T-helper 9 cell (primary cell): ENCODE data around the gene SLC2A4RG.

ENCODE experiments used
- DNase-seq: peaks from one replicate; pipeline ENCODE4 v3.0.0-alpha.2; 2020

SLC2A4RG gene

DNA sequence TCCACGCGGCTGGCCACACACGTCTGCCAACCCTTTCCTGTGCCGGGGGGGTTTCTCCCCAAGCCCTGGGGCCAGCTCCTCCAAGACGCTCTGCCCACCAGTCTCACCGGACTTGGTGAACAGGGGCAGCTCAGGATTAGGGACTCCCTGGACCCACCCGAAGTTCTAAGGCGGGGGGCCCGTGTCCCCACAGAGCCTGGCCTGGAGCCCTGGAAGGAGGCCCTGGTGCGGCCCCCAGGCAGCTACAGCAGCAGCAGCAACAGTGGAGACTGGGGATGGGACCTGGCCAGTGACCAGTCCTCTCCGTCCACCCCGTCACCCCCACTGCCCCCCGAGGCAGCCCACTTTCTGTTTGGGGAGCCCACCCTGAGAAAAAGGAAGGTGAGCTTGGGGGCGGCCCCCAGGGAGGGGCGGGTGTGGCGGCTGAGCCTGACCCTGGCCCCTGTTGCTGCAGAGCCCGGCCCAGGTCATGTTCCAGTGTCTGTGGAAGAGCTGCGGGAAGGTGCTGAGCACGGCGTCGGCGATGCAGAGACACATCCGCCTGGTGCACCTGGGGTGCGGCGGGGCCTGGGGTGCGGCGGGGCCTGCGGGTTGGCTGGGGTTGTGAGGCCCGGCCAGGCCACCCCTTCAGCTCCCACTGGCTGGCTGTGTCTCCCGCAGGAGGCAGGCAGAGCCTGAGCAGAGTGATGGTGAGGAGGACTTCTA, 2.3 kb downstream of the SLC2A4RG start:
- DNase-seq: no peak

DNA sequence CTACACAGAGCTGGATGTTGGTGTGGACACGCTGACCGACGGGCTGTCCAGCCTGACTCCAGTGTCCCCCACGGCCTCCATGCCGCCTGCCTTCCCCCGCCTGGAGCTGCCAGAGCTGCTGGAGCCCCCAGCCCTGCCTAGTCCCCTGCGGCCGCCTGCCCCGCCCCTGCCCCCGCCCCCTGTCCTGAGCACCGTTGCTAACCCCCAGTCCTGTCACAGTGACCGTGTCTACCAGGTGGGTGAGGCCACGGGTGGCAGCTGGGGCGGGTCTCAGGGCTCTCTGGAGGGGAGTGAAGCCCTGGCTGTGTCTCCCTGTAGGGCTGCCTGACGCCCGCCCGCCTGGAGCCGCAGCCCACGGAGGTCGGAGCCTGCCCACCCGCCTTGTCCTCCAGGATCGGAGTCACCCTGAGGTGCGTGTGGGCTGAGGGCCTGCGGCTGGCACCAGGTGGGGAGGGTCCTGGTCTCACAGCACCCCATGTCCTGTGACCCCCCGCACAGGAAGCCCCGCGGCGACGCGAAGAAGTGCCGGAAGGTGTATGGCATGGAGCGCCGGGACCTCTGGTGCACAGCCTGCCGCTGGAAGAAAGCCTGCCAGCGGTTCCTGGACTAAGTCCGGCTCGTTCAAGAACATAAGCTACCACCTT, 2.9 kb downstream of the SLC2A4RG start:
- DNase-seq: no peak

DNA sequence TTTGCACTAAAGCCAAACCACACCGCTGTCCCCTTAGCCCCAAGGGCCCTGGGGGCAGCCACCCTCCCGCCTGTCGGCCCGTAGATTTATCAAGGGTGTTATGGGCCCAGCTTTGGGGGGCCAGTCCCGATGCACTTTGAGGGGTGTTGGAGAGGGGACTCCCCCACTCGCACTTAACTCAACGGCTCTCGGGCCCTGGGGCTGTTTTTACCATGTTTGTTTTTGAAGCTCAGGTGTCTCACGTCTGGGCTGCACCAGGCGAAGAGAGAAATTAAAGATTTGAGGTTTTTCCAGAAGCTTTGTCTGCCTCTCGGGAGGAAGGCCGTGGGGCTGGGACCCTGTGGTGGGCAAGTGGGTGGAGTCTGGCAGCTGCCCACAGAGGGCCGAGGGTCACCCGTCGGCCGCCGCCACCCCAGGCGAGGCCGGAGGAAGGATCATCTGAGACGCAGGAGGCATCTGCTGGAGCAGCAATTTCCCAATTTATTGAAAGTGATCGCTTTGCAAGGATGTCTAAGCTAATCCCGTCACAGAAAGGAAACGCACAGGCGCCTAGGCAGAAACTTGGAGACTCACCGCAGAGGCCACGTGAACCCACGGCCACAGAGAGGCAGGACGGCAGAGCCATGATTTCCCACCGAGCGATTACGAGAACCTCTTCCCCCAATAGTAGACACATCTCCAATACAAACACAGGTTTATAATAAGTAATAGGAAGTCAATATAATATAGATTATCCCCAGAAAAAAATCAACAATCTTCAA, 3.8 kb downstream of the SLC2A4RG start:
- no peak for DNase-seq

DNA sequence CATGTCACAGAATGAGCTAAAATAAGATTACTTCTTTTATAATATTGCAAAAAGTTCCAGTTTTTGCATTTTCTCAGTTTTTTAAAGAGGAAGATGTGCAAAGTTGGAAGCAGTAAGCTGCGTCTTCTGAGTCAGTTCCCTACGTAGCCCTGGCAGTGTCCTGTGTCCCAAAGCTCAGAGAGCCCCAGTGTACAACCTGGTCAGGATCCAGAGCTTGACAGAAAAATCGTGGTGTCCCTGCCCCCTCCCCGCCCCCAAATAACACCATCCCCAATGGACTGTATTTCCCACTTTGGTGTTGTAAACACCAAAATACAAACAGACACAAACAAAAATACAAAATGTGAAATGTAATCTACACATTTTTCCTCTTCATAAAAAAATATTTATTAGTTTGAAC, 4.6 kb downstream of the SLC2A4RG start:
- DNase-seq: no peak

DNA sequence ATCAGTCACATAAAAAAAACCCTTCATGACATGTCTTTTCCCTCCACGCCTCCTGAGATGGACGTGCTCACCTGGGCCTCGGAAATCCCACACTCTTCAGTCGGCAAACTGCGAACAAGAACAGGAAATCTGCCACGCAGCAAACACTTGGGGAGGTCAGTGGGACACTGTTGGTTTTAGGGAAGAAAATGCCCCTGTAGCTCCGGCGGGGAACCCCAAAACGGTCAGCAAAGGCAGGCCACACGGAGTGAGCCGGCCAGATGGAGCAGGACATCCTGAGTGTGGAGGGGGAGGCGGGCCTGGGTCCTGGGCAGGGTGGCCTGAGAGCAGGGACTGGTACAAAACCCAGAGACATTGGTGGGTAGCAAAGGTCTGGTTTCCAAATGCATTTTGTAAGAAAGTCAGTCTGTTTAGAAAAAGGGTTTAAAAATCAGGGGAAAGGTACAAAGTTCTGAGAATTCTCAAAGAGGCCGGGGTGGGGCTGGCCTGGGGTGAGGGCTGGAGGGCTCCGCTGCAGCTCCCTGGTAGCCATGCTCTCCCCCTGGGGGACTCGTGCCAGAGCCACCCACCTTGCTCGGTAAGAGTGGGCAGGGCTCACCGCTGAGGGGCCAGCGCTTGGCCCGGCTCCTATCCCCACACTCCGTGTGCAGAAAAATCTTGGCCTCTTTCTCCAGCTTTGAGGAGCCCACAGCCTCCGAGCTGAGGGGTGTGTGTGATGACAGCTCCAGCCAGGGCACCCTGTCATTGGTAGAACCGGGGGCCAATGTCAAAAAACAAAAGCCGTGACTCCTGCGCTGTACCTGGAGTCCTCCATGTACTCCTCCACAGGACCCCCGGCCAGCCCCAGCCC, 5.2 kb downstream of the SLC2A4RG start:
- DNase-seq: no peak

DNA sequence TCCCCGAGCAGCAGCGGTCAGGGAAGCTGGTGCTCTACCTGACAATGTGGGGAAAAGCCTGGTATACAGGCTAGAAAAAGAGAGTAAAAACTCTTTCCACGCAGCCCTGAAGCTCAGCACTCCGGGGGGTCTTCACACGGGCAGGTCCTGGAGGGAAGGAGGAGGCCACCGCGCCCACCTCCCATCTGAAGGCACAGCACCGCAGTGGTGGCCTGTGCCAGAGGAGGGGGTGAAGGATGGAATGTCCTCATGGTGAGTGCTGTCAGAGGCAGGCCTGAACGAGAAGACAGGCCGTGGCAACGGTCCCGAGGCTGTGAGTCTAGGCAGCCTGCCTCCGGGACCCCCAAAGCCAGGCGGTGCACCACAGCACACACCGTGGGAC, 5.8 kb downstream of the SLC2A4RG start:
- no peak for DNase-seq

DNA sequence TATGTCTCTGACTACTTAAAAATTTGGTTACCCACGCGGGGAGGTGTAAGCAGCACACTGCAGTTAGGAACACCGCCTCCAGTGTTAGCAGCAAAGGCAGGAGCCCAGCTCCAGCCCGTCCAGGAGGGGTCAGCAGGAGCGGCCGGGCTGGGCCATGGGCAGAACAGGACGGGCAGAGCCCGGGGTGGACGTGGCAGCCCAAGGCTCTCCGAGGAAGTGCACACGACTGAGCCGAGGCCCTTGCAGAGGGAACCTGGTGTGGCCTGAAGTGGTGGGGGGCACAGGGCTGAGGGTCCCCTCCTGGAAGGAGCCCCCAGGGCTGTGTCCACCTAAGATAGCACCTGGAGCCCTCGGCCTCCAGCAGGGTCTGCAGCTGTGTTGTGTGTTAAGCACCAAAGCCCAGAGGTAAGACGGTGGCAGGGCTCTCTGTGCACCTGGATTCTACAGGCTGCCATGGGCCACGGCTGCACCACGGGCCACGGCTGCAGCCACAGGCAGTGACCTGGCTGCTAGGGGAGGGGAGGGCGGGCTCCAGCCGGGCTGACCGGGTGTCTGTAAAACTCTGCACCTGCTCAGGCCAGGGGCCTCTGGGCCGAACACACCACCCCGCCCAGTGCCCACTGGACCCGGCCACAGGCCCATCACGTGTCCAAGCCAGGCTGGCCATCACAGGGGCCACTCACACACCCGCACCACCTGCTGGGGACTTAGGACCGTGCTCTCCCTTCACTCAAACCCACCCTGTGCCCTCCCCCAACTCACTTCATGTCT, 6.6 kb downstream of the SLC2A4RG start:
- no peak for DNase-seq

DNA sequence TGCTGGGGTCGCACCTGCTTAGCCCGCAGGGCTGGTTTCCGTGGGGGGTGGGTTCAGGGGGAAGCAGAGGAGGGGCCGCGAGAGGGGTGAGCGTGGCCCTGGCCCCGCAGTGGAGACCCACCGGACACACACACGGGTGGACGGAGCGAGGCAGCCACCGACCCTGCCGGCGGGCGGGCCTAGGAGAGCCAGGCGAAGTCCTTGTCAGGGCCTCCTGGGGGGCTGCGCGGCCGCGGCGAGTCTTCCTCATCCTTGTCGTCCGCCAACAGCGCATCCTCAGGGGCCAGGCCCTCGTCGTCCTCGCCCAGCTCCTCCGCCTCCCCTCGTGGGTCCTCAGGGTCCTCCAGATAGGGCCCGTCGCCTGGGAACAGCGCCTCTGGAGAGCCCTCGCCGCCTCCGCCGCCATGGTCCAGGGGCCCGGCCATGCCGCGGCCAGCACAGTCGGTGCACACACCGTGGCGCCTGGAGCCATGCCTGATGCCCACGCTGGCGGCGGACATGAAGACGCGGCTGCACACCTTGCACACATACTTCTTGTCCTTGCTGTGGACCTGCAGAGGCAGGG, 7.3 kb downstream of the SLC2A4RG start:
- DNase-seq: no peak

DNA sequence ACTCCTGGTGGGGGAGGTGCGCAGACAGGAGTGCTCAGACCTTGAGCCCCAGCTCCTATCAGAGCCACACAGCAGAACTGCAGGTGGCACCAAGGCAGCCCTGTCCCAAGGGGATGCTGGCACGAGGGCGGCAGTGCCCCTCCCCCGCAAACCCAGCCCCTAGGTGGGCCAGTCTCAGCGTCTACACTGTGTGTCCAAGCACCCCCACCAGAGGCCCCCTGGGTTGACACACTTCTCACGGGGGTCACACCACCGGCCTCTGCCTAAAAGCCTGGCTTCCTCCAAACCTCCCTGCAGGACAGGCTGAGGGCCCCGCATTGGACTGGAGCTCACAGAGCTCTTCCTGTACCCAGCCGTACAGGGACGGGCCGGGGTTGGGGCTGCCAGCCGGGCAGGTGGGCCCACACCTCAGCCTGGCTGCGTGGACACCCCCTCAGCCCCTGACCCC, 8.1 kb downstream of the SLC2A4RG start:
- no peak for DNase-seq

DNA sequence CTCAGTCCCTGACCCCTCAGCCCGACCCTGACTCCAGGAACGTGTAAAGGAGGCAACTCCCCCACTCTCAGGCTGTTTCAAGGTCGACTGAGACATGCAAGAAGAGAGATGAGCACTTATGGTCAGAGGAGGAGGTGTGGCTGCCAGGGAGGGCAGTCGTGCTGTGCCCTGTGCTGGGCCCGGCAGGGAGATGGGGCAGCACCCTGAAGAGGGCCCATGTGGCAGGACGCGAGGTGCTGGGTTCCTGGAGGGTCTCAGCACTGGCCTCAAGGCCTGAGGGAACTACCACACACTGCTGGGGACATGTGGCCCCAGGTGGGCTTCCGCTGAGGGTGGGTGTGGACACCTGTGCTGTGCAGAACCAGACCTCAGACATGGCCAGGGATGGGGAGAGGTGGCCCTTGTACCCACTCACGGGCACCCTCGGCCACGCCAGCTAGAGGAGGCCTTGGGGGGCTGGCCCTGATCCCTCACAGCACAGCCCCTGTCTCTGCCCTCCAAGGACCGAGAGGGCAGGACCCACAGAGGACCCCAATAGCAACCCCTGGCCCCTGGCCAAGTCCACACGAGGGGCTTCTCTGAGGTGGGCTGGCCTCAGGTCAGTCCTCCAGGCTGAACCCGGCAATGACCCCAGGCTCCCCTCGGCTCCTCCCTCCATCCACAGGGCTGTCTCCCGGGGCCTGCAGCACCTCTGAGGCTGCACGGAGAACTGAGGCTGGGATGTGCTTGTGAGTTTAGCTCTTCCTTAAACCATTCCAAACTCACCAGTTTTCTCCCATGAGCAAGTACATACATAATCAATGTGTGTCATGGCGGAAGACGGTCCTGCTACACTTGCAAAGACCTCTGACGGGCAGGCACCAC, 8.7 kb downstream of the SLC2A4RG start:
- no peak for DNase-seq

DNA sequence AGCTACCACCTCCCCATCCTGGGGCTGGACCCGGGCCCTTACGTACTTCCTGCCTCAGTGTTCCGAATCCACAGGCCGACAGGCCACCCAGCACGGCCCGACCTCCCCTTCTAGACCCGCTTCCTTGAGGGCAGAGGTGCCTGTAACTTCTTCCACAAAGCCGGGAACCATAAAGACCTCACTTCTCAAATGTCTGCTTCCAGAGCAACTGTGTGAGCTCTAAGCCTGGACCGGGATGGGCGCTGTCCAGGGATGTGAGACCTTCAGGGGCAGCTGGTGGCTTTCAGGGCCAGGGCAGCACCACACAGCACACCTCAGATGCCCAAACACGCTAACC, 9.3 kb downstream of the SLC2A4RG start:
- DNase-seq: no peak

DNA sequence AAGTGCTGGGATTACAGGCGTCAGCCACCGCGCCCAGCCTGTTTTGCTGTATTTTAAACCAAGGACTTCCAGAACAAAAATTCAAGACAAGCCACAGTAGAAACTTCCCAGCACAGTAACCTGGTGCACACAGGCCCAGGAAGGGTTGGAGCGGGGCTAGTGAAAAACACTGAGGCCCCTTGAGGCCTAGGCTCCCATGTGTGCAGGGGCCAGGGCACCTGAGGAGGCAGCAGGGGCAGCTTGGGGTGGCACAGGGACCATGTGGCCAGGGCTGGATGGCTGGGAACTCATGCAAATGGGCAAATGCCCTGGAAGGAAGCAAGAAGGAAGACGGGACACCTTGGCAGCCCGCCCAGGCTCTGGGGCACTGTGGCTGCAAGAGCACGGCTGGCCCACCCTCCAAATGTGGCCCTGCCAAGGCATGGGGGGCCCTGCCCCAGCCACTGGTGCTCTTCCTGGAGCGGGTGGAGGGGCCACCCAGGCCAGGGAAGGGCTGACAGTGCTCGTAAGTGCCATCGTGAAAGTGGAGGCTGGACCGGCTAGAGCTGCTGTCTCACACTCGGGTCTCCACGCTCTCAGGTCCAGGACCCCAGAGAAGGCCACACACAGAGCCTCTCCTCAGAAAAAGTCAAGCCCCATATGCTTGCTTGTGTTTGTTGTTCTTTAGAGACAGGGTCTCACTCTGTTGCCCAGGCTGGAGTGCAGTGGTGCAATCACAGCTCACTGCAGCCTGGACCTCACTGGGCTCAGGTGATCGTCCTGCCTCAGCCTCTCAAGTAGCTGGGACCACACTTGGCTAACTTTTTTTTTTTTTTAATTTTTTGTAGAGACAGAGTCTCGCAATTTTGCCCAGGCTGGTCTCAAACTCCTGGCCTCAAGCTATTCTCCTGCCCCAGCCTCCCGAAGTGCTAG, 10.3 kb downstream of the SLC2A4RG start:
- no peak for DNase-seq

DNA sequence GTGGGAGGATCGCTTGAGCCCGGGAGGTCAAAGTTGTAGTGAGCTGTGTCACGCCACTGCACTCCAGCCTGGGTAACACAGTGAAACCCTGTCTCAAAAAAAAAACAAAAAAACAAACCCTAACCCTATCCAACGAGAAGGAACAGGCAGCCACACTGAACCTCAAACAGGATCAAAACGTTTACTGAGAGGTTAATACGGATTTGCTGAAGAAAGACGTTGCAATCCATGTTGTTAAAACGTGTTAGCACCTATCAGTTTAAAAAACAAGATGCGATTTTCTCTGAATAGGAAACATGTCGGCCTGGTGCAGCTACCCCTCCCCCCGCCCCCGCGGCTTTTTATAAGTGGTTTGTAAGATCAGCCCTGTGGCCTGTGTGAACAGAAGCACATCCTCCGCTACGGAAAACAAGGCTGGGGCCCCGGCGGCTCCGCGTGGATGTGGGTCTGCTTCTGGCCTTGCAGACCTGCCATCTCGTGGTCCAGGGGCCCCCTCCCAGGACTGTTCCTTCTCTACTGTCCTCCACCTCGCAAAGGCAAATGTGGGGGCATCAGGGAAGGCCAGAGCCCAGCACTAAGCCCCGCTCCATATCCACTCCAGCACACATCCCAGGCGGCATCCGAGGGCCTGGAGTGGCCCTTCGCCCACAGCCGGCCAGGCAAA, 11.4 kb downstream of the SLC2A4RG start:
- peak; percentile 45 for DNase-seq

DNA sequence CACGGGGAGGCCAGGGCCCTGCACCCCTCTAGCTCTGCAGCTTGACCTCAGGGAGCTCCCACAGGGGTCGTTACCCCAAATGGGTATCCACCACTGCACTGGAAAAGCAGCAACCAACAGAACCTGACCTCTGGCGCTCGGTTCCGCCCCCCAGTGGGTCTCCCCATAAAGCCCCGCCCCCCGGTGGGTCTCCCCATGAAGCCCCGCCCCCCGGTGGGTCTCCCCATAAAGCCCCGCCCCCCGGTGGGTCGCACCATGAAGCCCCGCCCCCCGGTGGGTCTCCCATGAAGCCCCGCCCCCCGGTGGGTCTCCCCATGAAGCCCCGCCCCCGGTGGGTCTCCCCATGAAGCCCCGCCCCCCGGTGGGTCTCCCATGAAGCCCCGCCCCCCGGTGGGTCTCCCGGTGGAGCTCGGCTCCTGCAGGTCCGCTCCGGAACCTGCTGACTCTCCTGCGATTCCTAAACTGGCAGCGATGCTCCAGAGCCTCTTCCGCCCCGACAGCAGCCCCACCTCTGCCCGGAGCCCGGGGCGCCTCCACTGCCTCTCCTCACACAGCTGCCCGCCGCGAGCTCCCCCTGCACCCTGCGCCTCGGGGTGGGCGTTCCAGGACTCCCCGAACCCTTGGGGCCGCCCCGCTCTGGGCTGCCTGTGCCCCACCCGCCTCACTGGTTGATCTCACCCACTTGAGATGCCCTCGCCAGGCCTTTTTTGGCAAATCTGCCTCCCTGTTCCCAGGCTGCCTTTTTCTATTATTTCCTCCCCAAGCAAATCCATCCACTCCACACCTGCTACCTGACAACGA, 12.1 kb downstream of the SLC2A4RG start:
- no peak for DNase-seq

DNA sequence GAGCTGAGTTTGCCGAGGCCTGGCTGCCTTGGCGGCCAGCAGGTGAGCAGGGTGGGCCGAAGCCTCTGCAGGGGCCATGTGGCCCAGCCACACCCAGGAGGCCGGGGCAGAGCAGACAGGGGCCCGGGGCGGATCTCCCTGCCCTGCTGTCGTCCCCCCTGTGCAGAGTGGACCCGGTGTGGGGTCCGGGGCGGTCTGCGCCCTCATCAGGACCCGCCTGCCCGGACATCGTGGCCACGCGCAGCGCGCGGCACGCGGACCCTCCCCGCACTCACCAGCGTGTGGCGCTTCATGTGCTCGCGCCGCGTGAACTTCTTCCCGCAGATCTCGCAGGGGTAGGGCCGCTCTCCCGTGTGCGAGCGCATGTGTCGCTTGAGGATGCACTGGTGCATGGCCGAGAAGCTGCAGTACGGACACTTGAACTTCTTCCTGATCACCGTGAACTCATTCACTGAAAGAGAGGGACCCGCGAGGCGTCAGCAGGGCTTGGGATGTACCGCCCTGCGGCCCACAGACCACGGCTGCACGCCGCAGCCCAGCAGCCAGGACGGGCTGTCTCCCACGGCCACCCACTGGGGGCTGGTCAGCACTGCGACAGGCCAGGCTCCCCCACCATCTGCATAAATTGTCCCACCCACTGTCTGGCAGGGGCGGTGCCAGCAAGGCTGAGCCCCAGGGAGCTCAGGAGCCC, 13.0 kb downstream of the SLC2A4RG start:
- DNase-seq: no peak

DNA sequence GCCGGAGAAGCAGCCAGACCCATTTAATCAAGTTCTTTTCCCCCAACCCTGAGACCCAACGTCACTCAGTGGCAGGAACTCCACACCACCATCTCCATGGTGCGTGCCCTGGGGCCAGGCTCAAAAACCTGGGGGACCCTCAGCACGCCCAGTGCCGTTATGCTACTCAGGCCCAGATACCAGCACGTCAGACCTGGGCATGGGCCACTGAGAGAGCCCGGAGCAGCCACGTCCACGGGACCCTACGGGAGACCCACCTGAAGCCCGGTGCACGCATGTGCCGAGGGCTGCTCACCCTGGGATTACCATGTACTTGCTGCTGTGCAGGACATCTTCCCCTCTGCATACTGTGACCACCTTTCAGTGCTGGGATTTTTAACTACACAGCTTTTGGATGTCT, 13.8 kb downstream of the SLC2A4RG start:
- DNase-seq: no peak

DNA sequence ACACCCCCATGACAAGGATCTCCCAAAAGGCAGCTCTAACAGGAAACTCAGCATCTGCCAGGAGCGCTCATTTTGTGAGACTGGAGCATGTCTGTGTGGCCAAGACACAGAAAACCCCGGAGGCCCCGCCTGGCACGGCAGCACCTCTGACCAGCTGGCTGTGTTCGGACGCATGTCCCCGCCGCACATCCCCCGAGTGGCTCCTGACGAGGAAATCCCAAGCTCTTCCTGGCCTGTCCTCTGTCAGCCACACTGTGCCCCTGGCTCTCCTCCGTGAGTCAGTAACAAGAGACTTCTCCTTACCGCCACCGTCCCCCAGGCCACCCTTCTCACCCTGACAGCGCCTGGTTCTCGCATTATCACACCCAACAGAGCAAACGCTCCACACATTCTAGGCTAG, 14.4 kb downstream of the SLC2A4RG start:
- no peak for DNase-seq
